ENCODE data around the gene FKBP15.
"Not testable (repeated sequence)": the region's sequence is repeated elsewhere in the genome, so short reads cannot be mapped to it uniquely, and the experiment has no call there.

FKBP15 gene

GRCh38 chr9:113149561-113149960 is 71.5 kb downstream of the FKBP15 start:
- DNase-seq (ENCODE audit: low read depth in 2 of 2): not testable (repeated sequence)

- no peak for DNase-seq (ENCODE audit: low read depth in 2 of 2)
Measured at GRCh38 chr9:113148781-113149510, 72.1 kb downstream of the FKBP15 start.

GRCh38 chr9:113148372-113148705 is 72.7 kb downstream of the FKBP15 start:
- DNase-seq (ENCODE audit: low read depth in 2 of 2): no peak

GRCh38 chr9:113143432-113144227 is 77.4 kb downstream of the FKBP15 start:
- DNase-seq (ENCODE audit: low read depth in 2 of 2): no peak

DNA sequence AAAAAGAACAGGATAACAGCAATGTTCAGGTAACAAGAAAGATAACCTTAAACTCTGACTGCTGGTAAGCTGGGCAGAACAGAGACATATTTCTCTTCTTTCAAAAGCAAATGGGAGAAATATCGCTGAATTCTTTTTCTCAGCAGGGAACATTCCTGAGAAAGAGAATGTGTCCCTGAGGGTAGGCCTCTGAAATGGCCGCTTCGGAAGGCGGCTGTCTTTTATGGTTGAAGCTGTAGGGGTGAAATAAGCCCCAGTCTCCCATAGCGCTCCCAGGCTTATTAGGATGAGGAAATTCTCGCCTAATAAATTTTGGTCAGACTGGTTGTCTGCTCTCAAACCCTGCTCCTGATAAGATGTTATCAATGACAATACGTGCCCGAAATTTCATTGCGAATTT is 80.2 kb downstream of the FKBP15 start:
- not testable (repeated sequence) for DNase-seq (ENCODE audit: low read depth in 2 of 2)

- DNase-seq (ENCODE audit: low read depth in 2 of 2): no peak
Measured at GRCh38 chr9:113139953-113140352, 81.1 kb downstream of the FKBP15 start.

DNA sequence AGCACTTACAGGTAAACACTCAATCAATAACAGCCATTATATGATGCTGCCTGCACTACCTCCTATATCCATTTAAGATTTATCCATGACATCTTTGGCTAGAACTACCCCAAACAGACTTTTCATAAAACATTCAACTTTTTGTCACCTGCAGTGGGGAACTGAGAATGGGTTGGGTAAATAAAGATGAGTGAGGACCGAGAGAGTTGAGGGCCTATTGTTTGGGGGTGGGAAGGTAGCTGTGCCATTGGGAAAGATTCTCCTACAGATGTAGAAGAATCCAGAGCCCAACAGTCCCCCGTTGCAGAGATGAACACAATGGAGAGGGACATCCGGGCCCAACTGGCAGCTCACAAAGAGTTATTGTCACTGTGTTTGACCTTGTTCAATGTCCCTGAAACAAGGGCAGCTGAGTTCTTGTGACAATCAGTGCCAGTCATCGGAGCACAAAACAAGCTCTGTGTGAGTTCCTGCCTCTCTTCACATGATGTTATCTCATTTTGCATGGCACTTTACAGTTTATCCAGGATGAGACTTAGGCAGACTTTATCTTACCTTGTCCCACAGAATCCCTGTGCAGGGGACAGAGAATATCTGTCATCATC is 81.8 kb downstream of the FKBP15 start:
- DNase-seq (ENCODE audit: low read depth in 2 of 2): no peak

DNA sequence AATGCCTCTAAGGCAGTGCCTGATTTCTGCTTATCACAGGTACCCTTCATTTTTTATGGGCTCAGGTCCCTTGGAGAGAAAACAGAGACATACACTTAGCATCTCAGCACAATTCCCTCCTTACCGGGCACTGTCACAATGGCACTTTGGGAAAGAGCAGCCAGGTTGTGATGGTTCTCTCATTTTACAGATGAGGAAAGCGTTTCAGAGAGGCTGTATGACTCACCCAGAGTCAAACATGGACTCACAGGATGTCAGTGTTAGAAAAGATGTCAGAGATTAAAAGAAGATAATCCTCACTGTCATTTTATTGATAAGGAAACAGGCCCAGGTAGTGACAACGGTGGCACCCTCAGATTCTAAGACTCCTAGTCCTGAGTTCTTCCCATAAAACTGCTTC is 82.3 kb downstream of the FKBP15 start:
- DNase-seq (ENCODE audit: low read depth in 2 of 2): no peak

GRCh38 chr9:113137196-113138168 is 83.6 kb downstream of the FKBP15 start:
- DNase-seq (ENCODE audit: low read depth in 2 of 2): no peak

- DNase-seq (ENCODE audit: low read depth in 2 of 2): no peak
Measured at GRCh38 chr9:113131689-113132151, 89.4 kb downstream of the FKBP15 start.

- no peak for DNase-seq (ENCODE audit: low read depth in 2 of 2)
Measured at GRCh38 chr9:113129884-113130283, 91.2 kb downstream of the FKBP15 start.

DNA sequence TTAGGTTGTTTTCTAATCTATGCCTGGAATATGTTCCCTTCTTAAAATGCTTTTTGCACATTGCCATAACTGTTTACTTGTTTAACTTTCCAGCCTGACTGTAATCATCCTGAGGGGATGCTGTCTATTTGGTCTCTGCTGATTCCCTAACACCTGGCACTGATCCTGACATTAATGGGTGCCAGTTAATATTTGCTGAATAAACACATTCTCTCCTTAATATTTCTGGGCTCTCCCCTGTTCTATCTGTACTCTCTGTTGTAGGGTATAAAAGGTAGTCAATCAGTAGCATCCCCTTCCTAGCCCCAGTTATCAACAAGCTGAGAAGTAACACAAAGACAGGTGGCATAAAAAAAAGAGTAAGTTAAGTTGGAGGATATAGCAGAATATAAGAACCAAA is 91.6 kb downstream of the FKBP15 start:
- no peak for DNase-seq (ENCODE audit: low read depth in 2 of 2)

DNA sequence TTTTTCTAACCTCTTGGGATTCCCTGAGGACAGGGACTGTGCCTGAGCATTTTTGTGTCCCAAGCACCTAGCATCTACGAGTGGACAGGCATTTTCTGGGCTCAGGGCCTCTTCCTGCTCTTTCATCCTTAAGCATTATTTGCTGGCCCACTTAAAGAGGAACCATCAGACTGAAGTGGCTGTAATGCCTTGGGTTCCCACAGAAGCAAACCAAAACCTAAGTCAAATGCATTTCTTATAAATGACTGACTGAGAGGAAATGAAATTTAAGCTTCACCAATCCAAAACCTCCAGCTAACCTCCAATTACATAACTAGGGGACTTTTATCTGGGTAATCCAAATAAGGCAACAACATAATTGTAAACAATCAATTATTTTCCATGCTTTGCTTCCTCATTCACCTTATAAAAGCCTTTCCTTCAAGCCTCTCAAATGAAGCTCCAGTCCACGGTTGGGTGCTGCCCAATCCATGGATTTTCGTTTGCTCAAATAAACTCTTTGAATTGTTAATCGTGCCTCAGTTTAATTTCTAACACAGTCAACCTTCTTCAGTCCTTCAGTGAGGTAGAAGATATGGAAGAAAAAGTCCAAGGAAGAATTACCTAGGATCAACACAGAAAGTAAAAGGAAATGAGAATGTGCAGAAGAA is 95.6 kb downstream of the FKBP15 start:
- no peak for DNase-seq (ENCODE audit: low read depth in 2 of 2)

- not testable (repeated sequence) for DNase-seq (ENCODE audit: low read depth in 2 of 2)
Measured at GRCh38 chr9:113118829-113119228, 102.2 kb downstream of the FKBP15 start.
